ENCODE results near the gene IRGQ.

The IRGQ gene

GRCh38 chr19:43575955-43576878 is 19.7 kb downstream of the IRGQ start:
- Mint-ChIP-seq H3K4me3 (peak overlapping the region; percentile 96), H3K4me1 (peaks cover 43% of the 10 kb centered on the region), H3K27me3 (peaks cover 2% of the 10 kb centered on the region), H3K36me3 (ENCODE audit: low read depth) (no peaks in the 10 kb centered on the region), H3K27ac (peak overlapping the region; percentile 91), H3K9me3 (no peaks in the 10 kb centered on the region)
- DNase-seq (no peak), ATAC-seq (no peak)

GRCh38 chr19:43575156-43575950 is 20.6 kb downstream of the IRGQ start, which contains the start of the genes PINLYP and XRCC1:
Gene PINLYP, plus strand, starts transcription at chr19:43575801. Its CDS starts 1,391 bp downstream, at chr19:43577192.
Gene XRCC1, minus strand, starts transcription at chr19:43575527. Its CDS starts 69 bp downstream, at chr19:43575458.
- peaks cover 2% of the 10 kb centered on the region for H3K27me3 Mint-ChIP-seq
- peak within 1 kb of the TSS; percentile 91 for H3K27ac Mint-ChIP-seq
- peak; percentile 98 for ATAC-seq
- H3K4me3 Mint-ChIP-seq = peak within 1 kb of the TSS; percentile 96
- H3K9me3 Mint-ChIP-seq = no peaks in the 10 kb centered on the region
- peak; percentile 97 for DNase-seq
- H3K36me3 Mint-ChIP-seq (ENCODE audit: low read depth) = no peaks in the 10 kb centered on the region
- H3K4me1 Mint-ChIP-seq = peaks cover 49% of the 10 kb centered on the region

GRCh38 chr19:43574424-43575155 is 21.3 kb downstream of the IRGQ start:
- Mint-ChIP-seq H3K27me3 (peaks cover 2% of the 10 kb centered on the region), H3K27ac (peak overlapping the region; percentile 91), H3K36me3 (ENCODE audit: low read depth) (peaks cover 2% of the 10 kb centered on the region), H3K9me3 (no peaks in the 10 kb centered on the region), H3K4me3 (peak overlapping the region; percentile 96), H3K4me1 (peaks cover 49% of the 10 kb centered on the region)
- no peak for ATAC-seq
- DNase-seq = no peak

- ATAC-seq = no peak
- DNase-seq = no peak
- H3K27me3 Mint-ChIP-seq = no peaks in the 10 kb centered on the region
- no peak overlapping the region for H3K27ac Mint-ChIP-seq
- H3K9me3 Mint-ChIP-seq = no peaks in the 10 kb centered on the region
- peaks cover 38% of the 10 kb centered on the region for H3K4me1 Mint-ChIP-seq
- no peak overlapping the region for H3K4me3 Mint-ChIP-seq
- peaks cover 2% of the 10 kb centered on the region for H3K36me3 Mint-ChIP-seq (ENCODE audit: low read depth)
Observed at GRCh38 chr19:43572171-43572588, 23.8 kb downstream of the IRGQ start.

GRCh38 chr19:43570174-43570791 is 25.7 kb downstream of the IRGQ start:
- ATAC-seq = no peak
- Mint-ChIP-seq H3K27ac (no peak overlapping the region), H3K9me3 (no peaks in the 10 kb centered on the region), H3K27me3 (no peaks in the 10 kb centered on the region), H3K4me1 (peaks cover 33% of the 10 kb centered on the region), H3K4me3 (no peak overlapping the region), H3K36me3 (ENCODE audit: low read depth) (peaks cover 2% of the 10 kb centered on the region)
- DNase-seq = no peak

GRCh38 chr19:43569657-43570056 is 26.3 kb downstream of the IRGQ start:
- peaks cover 5% of the 10 kb centered on the region for H3K36me3 Mint-ChIP-seq (ENCODE audit: low read depth)
- ATAC-seq (no peak), DNase-seq (no peak)
- no peak overlapping the region for H3K4me3 Mint-ChIP-seq
- H3K27me3 Mint-ChIP-seq = no peaks in the 10 kb centered on the region
- H3K27ac Mint-ChIP-seq = peak overlapping the region; percentile 18
- H3K9me3 Mint-ChIP-seq = no peaks in the 10 kb centered on the region
- peaks cover 34% of the 10 kb centered on the region for H3K4me1 Mint-ChIP-seq

GRCh38 chr19:43564800-43565199 is 31.1 kb downstream of the IRGQ start:
- Mint-ChIP-seq H3K27me3 (no peaks in the 10 kb centered on the region), H3K36me3 (ENCODE audit: low read depth) (peaks cover 28% of the 10 kb centered on the region), H3K4me1 (peaks cover 56% of the 10 kb centered on the region), H3K9me3 (peaks cover 2% of the 10 kb centered on the region), H3K4me3 (no peak overlapping the region), H3K27ac (peak overlapping the region; percentile 79)
- ATAC-seq (no peak), DNase-seq (no peak)

- H3K4me1 Mint-ChIP-seq = peaks cover 55% of the 10 kb centered on the region
Observed at GRCh38 chr19:43563816-43564457, 32.0 kb downstream of the IRGQ start.

GRCh38 chr19:43562698-43563241 is 33.2 kb downstream of the IRGQ start:
- H3K4me1 Mint-ChIP-seq = peaks cover 55% of the 10 kb centered on the region

More at GRCh38 chr19:43563816-43564457, 32.0 kb downstream of the IRGQ start:
- DNase-seq (no peak), ATAC-seq (no peak)
- H3K27ac Mint-ChIP-seq = peak overlapping the region; percentile 79
- peaks cover 2% of the 10 kb centered on the region for H3K9me3 Mint-ChIP-seq
- H3K4me3 Mint-ChIP-seq = no peak overlapping the region
- H3K27me3 Mint-ChIP-seq = no peaks in the 10 kb centered on the region
- peaks cover 30% of the 10 kb centered on the region for H3K36me3 Mint-ChIP-seq (ENCODE audit: low read depth)

GRCh38 chr19:43562226-43562697 is 33.7 kb downstream of the IRGQ start:
- H3K4me1 Mint-ChIP-seq = peaks cover 58% of the 10 kb centered on the region
- peaks cover 33% of the 10 kb centered on the region for H3K36me3 Mint-ChIP-seq (ENCODE audit: low read depth)
- no peak for ATAC-seq

More at GRCh38 chr19:43562698-43563241, 33.2 kb downstream of the IRGQ start:
- Mint-ChIP-seq H3K4me3 (peak overlapping the region; percentile 69), H3K27ac (peak overlapping the region; percentile 96), H3K9me3 (peaks cover 2% of the 10 kb centered on the region), H3K36me3 (ENCODE audit: low read depth) (peaks cover 30% of the 10 kb centered on the region), H3K27me3 (no peaks in the 10 kb centered on the region)
- ATAC-seq (peak; percentile 95), DNase-seq (peak; percentile 71)

GRCh38 chr19:43561139-43561970 is 34.6 kb downstream of the IRGQ start:
- ATAC-seq (no peak), DNase-seq (no peak)
- H3K4me3 Mint-ChIP-seq = no peak overlapping the region
- H3K4me1 Mint-ChIP-seq = peaks cover 56% of the 10 kb centered on the region
- no peaks in the 10 kb centered on the region for H3K27me3 Mint-ChIP-seq
- peak overlapping the region; percentile 96 for H3K27ac Mint-ChIP-seq
- peaks cover 34% of the 10 kb centered on the region for H3K36me3 Mint-ChIP-seq (ENCODE audit: low read depth)
- peaks cover 2% of the 10 kb centered on the region for H3K9me3 Mint-ChIP-seq

More at GRCh38 chr19:43562226-43562697, 33.7 kb downstream of the IRGQ start:
- Mint-ChIP-seq H3K9me3 (peaks cover 2% of the 10 kb centered on the region), H3K27me3 (no peaks in the 10 kb centered on the region), H3K27ac (peak overlapping the region; percentile 96), H3K4me3 (peak overlapping the region; percentile 69)
- no peak for DNase-seq

- DNase-seq (peak; percentile 24), ATAC-seq (peak; percentile 35)
- H3K36me3 Mint-ChIP-seq (ENCODE audit: low read depth) = peaks cover 34% of the 10 kb centered on the region
- H3K27ac Mint-ChIP-seq = peak overlapping the region; percentile 96
- H3K9me3 Mint-ChIP-seq = peaks cover 2% of the 10 kb centered on the region
- H3K27me3 Mint-ChIP-seq = no peaks in the 10 kb centered on the region
- peaks cover 56% of the 10 kb centered on the region for H3K4me1 Mint-ChIP-seq
- H3K4me3 Mint-ChIP-seq = no peak overlapping the region
Observed at GRCh38 chr19:43560687-43561086, 35.2 kb downstream of the IRGQ start.
